GM12878 (cell line): ENCODE results near the gene RNF175. TPM values are rescaled to one million over a fixed set of nuclear protein-coding genes. Genes with fewer than 3 reads are reported as not detected.
A peak's percentile ranks its signal among the peaks of the same experiment; 100 is the strongest.

Experiments used
- ATAC-seq: fragments of 200-7000 bp; cut with Tn5 transposase; 3 replicates; pipeline ENCODE4 v1.9.1; 2020; ENCODE audit warnings: mild to moderate bottlenecking, moderate library complexity
- BruUV-seq: library from RNA; stranded (reverse); fragments of 400-500 nt; replicated peaks from 2 replicates; lab custom pipeline; 2021; lab: Mats Ljungman, UMichigan
- CTCF ChIA-PET: fragments of 300-600 bp; sonication (Branson Sonifier 250); formaldehyde crosslinking; extraction: SDS; loops from one replicate; lab custom pipeline; 2021; ENCODE audit warnings: inconsistent platforms; lab: Yijun Ruan, JAX
- POLR2A ChIA-PET: fragments of 350-600 bp; formaldehyde crosslinking; extraction: SDS; loops from one replicate; lab custom pipeline; 2021; ENCODE audit warnings: inconsistent platforms; lab: Charles Lee
- RAD21 ChIA-PET: fragments of 300-600 bp; sonication (Branson Sonifier 250); formaldehyde crosslinking; loops from one replicate; lab custom pipeline; 2023; ENCODE audit warnings: antibody characterized with exemption; ENCODE audit not compliant: unreplicated experiment; lab: Charles Lee
- SMC1A ChIA-PET: fragments of 300-600 bp; sonication (Branson Sonifier 250); formaldehyde crosslinking; loops from one replicate; lab custom pipeline; 2023; ENCODE audit not compliant: unreplicated experiment, uncharacterized antibody; lab: Charles Lee
- DNase-seq: peaks from one replicate; pipeline ENCODE4 v3.0.0-alpha.2; 2011; ENCODE audit warnings: low read depth, low spot score
- FAIRE-seq: peaks from 3 replicates; lab custom pipeline; 2011; peaks lifted over from hg19 to GRCh38; lab: Jason Lieb, UNC
- H2AFZ ChIP-seq: 2 replicates; pipeline ENCODE4 v1.6.0; 2011; ENCODE audit warnings: low read depth, low read length, control low read depth; ENCODE audit not compliant: control insufficient read depth
- H3K27ac ChIP-seq: 2 replicates; pipeline ENCODE4 v1.5.1; 2011; ENCODE audit warnings: control low read depth; ENCODE audit not compliant: control insufficient read depth, insufficient read depth
- H3K27me3 ChIP-seq, 2 experiments: replicated peaks in 1 of 2; 2 replicates each; pipeline versions ENCODE4 v1.6.0 to v1.6.1; 2011; ENCODE audit warnings: low read length in 1 of 2; ENCODE audit not compliant: control insufficient read depth in 2 of 2, insufficient read depth in 2 of 2
- H3K36me3 ChIP-seq, 2 experiments: 2 replicates each; pipeline ENCODE4 v1.5.1; 2011; ENCODE audit warnings: low read length in 1 of 2; ENCODE audit not compliant: control insufficient read depth in 2 of 2, insufficient read depth in 2 of 2
- H3K4me1 ChIP-seq: 2 replicates; pipeline ENCODE4 v1.6.1; 2011; ENCODE audit warnings: mild to moderate bottlenecking, low read length, moderate library complexity, mixed read lengths; ENCODE audit not compliant: control insufficient read depth, insufficient read depth
- H3K4me2 ChIP-seq: 2 replicates; pipeline ENCODE4 v1.6.0; 2011; ENCODE audit warnings: control low read depth; ENCODE audit not compliant: control insufficient read depth, insufficient read depth
- H3K4me3 ChIP-seq: fragments of 200-600 bp; sonication (generic); 2 replicates; pipeline ENCODE4 v1.5.1; 2016
- H3K79me2 ChIP-seq: 2 replicates; pipeline ENCODE4 v1.6.0; 2011; ENCODE audit warnings: low read length; ENCODE audit not compliant: control insufficient read depth, insufficient read depth
- H3K9ac ChIP-seq: 2 replicates; pipeline ENCODE4 v1.8.0; 2011; ENCODE audit warnings: low read length, control low read depth, mixed read lengths; ENCODE audit not compliant: control insufficient read depth, insufficient read depth
- H3K9me3 ChIP-seq: replicated peaks from 3 replicates; pipeline ENCODE4 v1.5.1; 2011; ENCODE audit warnings: mild to moderate bottlenecking, low read length; ENCODE audit not compliant: control insufficient read depth, insufficient read depth
- H4K20me1 ChIP-seq: 2 replicates; pipeline ENCODE4 v1.6.0; 2011; ENCODE audit not compliant: control insufficient read depth, insufficient read depth
- ATF7 ChIP-seq: fragments of 450-650 bp; IDR thresholded peaks from 2 replicates; pipeline ENCODE4 v1.6.1; 2016; ENCODE audit warnings: low read depth, mild to moderate bottlenecking
- BHLHE40 ChIP-seq, 2 experiments: fragments of 450-650 bp in 1 of 2; IDR thresholded peaks; 2 replicates each; pipeline ENCODE4 v1.6.1; 2011 to 2017; ENCODE audit warnings: low read depth in 2 of 2, borderline replicate concordance in 1 of 2, improper control_type of control experiment in 1 of 2, low read length in 1 of 2, mild to moderate bottlenecking in 1 of 2
- MEF2B ChIP-seq: fragments of 450-650 bp; IDR thresholded peaks from 2 replicates; pipeline ENCODE4 v1.6.1; 2018; ENCODE audit warnings: mild to moderate bottlenecking, moderate library complexity; ENCODE audit not compliant: partially characterized antibody, poor library complexity, severe bottlenecking
- PAX5 ChIP-seq: IDR thresholded peaks from 2 replicates; pipeline ENCODE4 v1.6.1; 2011; ENCODE audit warnings: low read depth, low read length, borderline replicate concordance
- TCF3 ChIP-seq: IDR thresholded peaks from 2 replicates; pipeline ENCODE4 v1.6.1; 2012; ENCODE audit warnings: low read depth, mild to moderate bottlenecking, low read length, borderline replicate concordance; ENCODE audit not compliant: insufficient read depth
- USF1 ChIP-seq: IDR thresholded peaks from 2 replicates; pipeline ENCODE4 v1.6.1; 2011; ENCODE audit warnings: borderline replicate concordance, low read depth, mild to moderate bottlenecking, moderate library complexity, mixed read lengths, low read length; ENCODE audit not compliant: insufficient read depth; ENCODE audit errors: extremely low read length
- WGBS: methylation state at CpG from one replicate; pipeline ENCODE4 v1.1.6; 2016; ENCODE audit warnings: low lambda C conversion rate; ENCODE audit not compliant: insufficient replicate concordance, insufficient coverage; ENCODE audit errors: missing lambda C conversion rate; 5-methylcytosine and 5-hydroxymethylcytosine counted together
- in situ Hi-C: fragments of 300-500 bp; cut with MboI; formaldehyde crosslinking; loops from 9 replicates; pipeline ENCODE4 v1.14.3; 2018; ENCODE audit warnings: mixed read lengths
- intact Hi-C: fragments of 100-400 bp; cut with micrococcal nuclease; formaldehyde crosslinking; loops from one replicate; pipeline ENCODE4 v1.14.2; 2022; ENCODE audit not compliant: unreplicated experiment
- polyA plus RNA-seq, 11 experiments: library from polyadenylated mRNA; depleted of rRNA in 4 of 11; unstranded in 6 of 11; stranded (reverse) in 5 of 11; fragments of >200 nt; fragmentation: Nextera tagmentation in 4 of 11; fragmentation: Illumina TruSeq in 1 of 11; extraction: Ambion mirVana in 4 of 11; extraction: Trizol in 1 of 11; gene quantifications; 1 replicate in 1 of 11; 2 replicates in 10 of 11; pipeline versions ENCODE4 v1.2.1 to v1.2.3, GENCODE V29; 2011 to 2016; ENCODE audit warnings: inconsistent platforms in 2 of 11, missing spikeins in 2 of 11, low read depth in 1 of 11
- total RNA-seq, 4 experiments: library from RNA; depleted of rRNA in 3 of 4; stranded (reverse); fragments of >200 nt in 3 of 4; fragmentation: Illumina TruSeq in 1 of 4; extraction: Trizol in 1 of 4; gene quantifications; 2 replicates each; pipeline versions ENCODE4 v1.2.1 to v1.2.3, GENCODE V29; 2013 to 2021

Gene RNF175
- total and polyA plus RNA-seq, 10 of the 15 experiments (the other 5 are each of a cell fraction or from before 2014, with no cell fraction given) = not detected

- Histone ChIP-seq H3K4me1 (peaks cover 6% of the 10 kb centered on the region; the same call in 1 of the 2 replicates), H3K27me3 (peaks cover 6 to 26% of the 10 kb centered on the region in 2 experiments), H3K27ac (no peak within 1 kb of the TSS), H3K36me3 (no peaks in the 10 kb centered on the region), H3K9me3 (peaks cover 11% of the 10 kb centered on the region), H3K9ac (no peak within 1 kb of the TSS), H3K4me3 (peak within 1 kb of the TSS; percentile 65), H3K79me2 (no peaks in the 10 kb centered on the region), H4K20me1 (no peaks in the 10 kb centered on the region; the same call in 1 of the 2 replicates), H2AFZ (peak within 1 kb of the TSS; percentile 67), H3K4me2 (peak within 1 kb of the TSS; percentile 79)
- ATAC-seq (peak; percentile 95), FAIRE-seq (no peak), DNase-seq (no peak)
- ChIA-PET SMC1A (no interaction called here), POLR2A (interaction anchor here (0.6 kb wide), 1 partner anchor 51 kb away, joined by 4 read pairs; no protein-coding TSS in a partner anchor), RAD21 (no interaction called here), CTCF (no interaction called here)
- intact Hi-C loops (no loop called here), in situ Hi-C loops (no loop called here)
- 5% methylated on average over 42 of the region's 75 CpGs for WGBS
- TF ChIP-seq BHLHE40 (IDR thresholded peaks at IDR 0.05; ENCODE audit: borderline replicate concordance in 1 of 2, low read depth in 2 of 2, low read length in 1 of 2) (peak in 1 of 2 experiments; percentile 95; a peak in 3 of 4 replicates), TCF3 (no peak), PAX5 (no peak), USF1 (no peak), MEF2B (peak; percentile 12), ATF7 (no peak)
- BruUV-seq = no TSS peak
Measured at GRCh38 chr4:153684182-153684970, 75.4 kb downstream of the RNF175 start, which contains the start of gene TLR2. Gene TLR2 (plus strand): TSS chr4:153684280. CDS start chr4:153702908, 18,628 bp downstream.
